HL-60/S4 treated with retinoic acid at 250 ng/mL for 4 days and 3 days (cell line): ENCODE measurements around the gene ITPRIPL2.

Source experiments
- in situ Hi-C: fragments of 300-500 bp; cut with MboI; formaldehyde crosslinking; loops from 2 replicates; pipeline ENCODE4 v1.7.0; 2022; ENCODE audit warnings: low sequenced_read_pairs

The ITPRIPL2 gene

GRCh38 chr16:19113577-19114358 lies at the start of gene ITPRIPL2:
Gene ITPRIPL2, plus strand, starts transcription at chr16:19113964. Its CDS starts 498 bp downstream, at chr16:19114462.
- in situ Hi-C loops = no loop called here

DNA sequence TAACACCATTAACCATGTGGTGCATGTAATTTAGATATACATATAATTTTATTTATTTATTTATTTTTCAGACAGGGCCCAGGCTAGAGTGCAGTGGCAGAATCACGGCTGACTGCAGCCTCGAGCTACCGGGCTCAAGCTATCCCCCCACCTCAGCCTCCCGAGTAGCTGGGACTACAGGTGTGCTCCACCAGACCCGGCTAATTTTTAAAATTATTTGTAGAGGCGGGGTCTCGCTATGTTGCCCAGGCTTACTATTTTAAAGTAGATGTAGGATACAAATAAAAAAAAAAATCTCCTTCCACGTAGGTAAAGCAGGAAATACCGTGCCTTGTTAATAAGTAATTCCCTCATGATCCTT lies 46.8 kb upstream of the ITPRIPL2 start:
- in situ Hi-C loops = no loop called here

DNA sequence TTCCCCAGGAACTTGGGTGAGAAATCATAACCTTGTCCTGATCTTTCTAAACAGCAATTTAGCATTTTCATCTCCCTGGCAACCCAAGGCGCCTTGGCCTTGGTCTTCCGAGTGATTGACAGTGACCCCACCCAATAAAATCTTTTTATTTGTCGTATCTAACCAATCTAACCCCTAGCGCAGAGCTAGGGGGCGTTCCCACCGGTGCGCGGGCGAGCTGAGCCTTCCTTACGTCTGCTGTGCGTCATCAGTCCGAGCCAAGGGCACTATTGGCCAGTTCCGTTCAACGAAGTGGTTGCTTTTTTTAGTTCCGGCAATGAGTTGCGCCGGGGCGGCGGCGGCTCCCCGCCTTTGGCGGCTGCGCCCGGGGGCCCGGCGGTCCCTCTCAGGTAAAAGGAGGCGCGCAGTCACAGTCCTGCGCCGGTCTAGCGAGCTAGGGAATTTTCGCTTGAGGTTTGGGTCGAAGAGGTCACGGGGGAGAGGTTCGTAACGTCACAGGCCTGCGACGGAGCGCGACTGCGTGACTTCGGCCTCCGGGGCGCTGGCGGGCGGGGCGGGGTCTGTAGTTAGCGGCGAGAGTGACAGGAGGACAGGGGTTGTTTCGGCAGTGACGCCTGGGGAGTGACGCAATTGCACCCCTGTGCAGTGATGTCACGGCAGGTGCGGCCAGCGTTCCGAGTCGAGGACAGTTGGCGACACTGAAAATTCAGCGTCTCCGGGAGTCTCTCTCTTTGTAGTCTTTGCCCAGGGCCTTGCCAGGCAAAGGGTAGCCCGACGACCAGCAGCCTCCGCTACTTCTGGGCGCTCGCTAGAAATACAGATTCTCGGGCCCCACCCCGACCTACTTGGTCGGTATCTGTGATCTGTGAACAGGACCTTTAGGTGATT lies 46.2 kb upstream of the ITPRIPL2 start, which contains the start of gene COQ7:
TSS of gene COQ7 (plus strand) at position 266 of the 888 bp plus-strand sequence. CDS start at position 317, 51 bp downstream.
- in situ Hi-C loops = no loop called here

DNA sequence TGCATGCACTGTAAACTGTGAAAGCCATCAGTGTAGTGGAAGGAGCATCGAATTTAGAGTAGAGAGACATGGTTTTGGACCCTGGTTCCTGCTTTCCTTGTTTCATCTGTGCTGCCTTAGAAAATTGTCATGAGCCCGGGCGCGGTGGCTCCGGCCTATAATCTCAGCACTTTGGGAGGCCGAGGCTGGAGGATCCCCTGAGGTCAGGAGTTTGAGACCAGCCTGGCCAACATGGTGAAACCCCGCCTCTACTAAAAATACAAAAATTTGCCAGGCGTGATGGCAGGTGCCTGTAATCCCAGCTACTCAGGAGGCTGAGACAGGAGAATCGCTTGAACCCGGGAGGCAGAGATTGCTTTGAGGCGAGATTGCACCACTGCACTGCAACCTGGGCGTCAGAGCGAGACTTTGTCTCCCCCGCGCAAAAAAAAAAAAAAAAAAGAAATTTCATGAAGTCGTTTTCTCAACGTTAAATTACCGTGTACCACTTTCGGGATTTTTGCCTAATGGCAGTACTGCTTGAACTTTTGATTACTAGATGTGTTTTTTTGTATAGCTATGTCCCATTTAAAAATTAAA lies 45.4 kb upstream of the ITPRIPL2 start:
- in situ Hi-C loops = no loop called here

- in situ Hi-C loops = no loop called here
These were observed 41.7 kb upstream of the ITPRIPL2 start for GRCh38 chr16:19071811-19072777.

DNA sequence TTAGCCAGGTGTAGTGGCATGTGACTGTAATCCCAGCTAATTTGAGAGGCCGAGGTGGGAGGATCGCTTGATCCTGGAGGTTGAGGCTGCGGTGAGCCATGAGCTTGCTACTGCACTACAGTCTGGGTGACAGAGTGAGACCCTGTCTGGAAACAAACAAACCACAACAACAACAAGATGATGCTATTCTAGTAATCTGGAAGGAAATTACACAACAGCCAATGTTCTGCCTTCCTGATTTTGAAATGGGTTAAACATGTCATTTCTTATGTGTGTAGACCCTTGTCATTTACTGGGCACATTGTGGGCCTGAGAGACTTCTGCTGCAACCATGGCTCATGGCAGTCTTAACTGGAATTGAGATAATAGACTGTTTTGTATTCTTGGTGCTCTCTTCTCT lies 40.4 kb upstream of the ITPRIPL2 start:
- in situ Hi-C loops = no loop called here

DNA sequence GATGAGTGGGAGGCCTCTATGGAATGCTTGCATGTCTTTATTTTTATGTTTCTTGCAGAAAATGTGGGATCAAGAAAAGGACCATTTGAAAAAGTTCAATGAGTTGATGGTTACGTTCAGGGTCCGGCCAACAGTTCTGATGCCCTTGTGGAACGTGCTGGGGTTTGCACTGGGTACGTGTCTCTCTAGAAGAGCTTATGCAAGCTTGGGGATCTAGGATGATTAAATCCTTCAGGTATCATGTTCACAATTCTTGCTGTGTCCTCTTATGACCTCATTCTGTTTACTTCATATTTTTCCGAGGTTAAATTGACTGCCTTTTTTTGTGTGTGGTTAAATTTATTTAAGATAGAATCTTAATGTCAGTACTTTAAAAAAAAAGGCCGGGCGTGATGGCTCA lies 39.9 kb upstream of the ITPRIPL2 start:
- in situ Hi-C loops = no loop called here

DNA sequence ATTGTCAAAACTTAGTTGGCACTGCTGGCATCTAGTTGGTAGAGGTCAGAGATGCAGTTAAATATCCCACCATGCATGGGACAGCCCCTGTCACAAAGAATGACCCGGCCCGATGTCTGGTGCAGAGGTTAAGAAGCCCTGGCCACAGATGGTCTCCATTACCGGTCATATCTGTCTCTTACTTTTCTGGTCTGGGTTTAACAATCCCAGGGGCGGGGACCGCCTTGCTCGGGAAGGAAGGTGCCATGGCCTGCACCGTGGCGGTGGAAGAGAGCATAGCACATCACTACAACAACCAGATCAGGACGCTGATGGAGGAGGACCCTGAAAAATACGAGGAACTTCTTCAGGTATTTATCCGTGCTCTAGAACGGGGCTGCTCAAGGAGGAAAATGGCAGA lies 38.3 kb upstream of the ITPRIPL2 start:
- in situ Hi-C loops = loop anchor here (25.0 kb wide), 1 partner anchor 437 kb away; the partner anchor contains the start of genes CCP110 and GDE1

DNA sequence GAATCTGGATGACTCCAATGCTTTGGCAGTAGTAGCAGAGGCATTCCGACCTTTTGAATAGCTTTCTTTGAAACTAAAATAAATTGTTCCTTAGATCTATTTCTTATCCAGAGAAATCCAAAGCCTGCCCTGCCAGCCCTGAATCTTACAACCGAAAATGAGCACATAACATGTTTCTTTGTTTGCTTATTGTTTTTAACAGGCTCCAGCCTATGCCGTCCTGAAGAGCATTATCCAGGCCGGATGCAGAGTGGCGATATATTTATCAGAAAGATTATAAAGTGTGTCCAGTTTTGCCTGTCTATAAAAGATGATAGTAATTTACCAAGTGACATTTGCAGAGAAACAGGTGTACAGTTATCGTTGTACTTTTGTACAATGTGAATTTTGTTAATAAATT lies 35.9 kb upstream of the ITPRIPL2 start:
- in situ Hi-C loops = loop anchor here (25.0 kb wide), 1 partner anchor 434 kb away; the partner anchor contains the start of genes CCP110 and GDE1

GRCh38 chr16:19083670-19084069 lies 30.1 kb upstream of the ITPRIPL2 start:
- in situ Hi-C loops = loop anchor here (10.0 to 25.0 kb wide), 2 partner anchors 291 to 429 kb away; partner anchors contain the start of genes CCP110 and GDE1

DNA sequence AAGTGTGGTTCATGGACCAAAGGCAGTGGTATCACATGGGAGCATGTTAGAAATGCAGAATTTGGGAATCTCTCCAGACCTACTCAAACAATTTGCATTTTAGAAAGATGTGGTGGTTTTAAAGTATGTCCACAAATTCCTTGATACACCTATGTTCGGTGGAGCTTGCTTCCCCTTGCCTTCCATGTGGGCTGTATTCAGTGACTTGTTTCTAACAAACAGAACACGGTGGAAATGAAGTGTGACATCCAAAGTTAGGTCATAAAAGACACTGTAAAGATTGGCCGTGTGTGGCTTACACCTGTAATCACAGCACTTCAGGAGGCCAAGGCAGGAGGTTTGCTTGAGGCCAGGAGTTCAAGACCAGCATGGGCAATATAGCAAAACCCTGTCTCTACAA lies 29.6 kb upstream of the ITPRIPL2 start:
- in situ Hi-C loops = loop anchor here (10.0 to 25.0 kb wide), 2 partner anchors 291 to 428 kb away; partner anchors contain the start of genes CCP110 and GDE1

GRCh38 chr16:19084879-19085278 lies 28.9 kb upstream of the ITPRIPL2 start:
- in situ Hi-C loops = loop anchor here (10.0 to 25.0 kb wide), 2 partner anchors 290 to 427 kb away; partner anchors contain the start of genes CCP110 and GDE1

GRCh38 chr16:19085679-19086200 lies 28.0 kb upstream of the ITPRIPL2 start:
- in situ Hi-C loops = loop anchor here (10.0 to 25.0 kb wide), 2 partner anchors 289 to 427 kb away; partner anchors contain the start of genes CCP110 and GDE1

DNA sequence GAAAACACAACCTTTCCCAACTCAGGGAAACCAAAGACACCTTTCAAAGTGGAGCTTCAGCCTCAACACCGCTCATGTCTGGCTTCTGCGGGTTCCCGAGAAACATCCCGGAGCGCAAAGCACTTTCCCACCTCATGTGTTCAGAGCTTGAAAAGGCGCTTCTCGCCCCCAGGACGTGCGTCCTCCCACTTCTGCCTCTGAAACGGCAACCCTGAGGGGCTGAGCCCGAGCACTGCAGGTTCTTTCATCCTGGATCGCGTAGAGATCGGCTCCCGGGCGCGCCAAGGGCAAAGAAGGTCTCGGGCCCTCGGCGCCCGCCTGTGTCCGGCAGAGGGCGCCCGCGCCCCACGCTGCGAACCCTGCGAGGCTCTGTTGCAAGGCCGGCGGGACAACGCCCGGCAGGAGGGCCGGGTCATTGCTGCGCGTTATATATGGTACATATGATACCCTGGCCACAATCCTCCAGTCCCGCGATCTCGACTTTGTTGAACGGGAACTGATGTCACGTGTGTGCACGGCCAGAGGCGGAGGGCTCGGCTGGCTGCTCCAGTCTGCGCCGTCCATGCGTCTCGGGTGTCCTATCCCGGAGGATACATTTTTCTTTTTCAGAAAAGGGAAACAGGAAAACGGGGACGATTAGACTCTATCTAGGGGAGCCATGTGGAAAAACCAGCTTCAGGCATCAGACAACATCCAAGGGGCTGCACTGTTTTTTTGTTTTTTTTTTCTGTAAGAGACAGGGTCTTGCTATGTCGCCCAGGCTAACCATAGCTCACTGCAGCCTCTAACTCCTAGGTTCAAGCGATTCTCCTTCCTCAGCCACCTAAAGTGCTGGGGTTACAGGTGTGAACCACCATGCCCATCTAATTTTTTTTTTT lies 27.2 kb upstream of the ITPRIPL2 start:
- in situ Hi-C loops = loop anchor here (10.0 to 25.0 kb wide), 2 partner anchors 288 to 426 kb away; partner anchors contain the start of genes CCP110 and GDE1

- in situ Hi-C loops = loop anchor here (10.0 to 25.0 kb wide), 2 partner anchors 286 to 424 kb away; partner anchors contain the start of genes CCP110 and GDE1
These were observed 25.3 kb upstream of the ITPRIPL2 start for GRCh38 chr16:19088341-19088916.

DNA sequence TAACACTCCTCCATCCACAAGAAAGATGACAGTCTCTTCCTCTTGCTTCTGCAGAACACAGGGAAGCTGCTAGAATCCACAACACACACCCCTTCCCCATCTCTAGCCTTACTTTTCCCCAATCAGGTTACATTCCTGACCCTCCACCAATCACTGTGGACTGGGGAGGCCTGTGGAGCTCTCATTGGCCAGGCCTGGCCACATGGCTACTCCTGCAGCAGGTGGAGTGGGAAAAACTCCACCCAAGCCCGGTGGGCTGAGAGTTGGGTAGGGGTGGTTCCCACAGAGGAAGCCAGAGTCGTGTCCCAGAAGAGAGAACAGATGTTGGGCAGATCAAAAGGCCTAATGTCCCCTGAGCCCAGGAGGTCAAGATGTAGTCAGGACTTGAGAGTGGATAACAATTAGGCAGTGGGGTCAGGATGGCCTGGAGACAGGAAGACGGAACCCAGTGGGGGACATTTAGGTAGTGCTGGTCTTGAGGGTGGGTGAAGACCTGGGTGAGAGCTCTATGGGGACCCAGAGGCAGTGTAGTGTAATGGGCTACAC lies 24.3 kb upstream of the ITPRIPL2 start:
- in situ Hi-C loops = loop anchor here (10.0 to 25.0 kb wide), 2 partner anchors 285 to 423 kb away; partner anchors contain the start of genes CCP110 and GDE1

DNA sequence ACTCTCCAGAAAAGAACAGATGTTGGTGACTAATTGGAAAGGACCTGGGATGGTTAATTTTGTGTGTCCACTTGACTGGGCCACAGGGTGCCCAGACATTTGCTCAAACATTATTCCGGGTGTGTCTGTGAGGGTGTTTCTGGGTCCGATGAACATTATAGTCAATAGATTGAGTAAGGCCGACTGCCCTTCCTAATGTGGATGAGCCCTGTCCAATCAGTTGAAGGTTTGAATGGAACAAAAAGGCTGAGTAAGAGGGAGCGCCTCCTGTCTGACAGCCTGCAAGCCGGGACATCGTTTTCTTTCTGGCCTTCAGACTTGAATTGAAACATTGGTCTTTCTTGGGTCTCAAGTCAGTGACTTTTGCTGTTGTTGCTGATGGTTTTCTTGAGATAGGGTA lies 22.8 kb upstream of the ITPRIPL2 start:
- in situ Hi-C loops = loop anchor here (25.0 kb wide), 1 partner anchor 421 kb away; the partner anchor contains the start of genes CCP110 and GDE1
